GM23338 (cell line): ENCODE measurements around the gene PLPPR3. TPM values are rescaled to one million over a fixed set of nuclear protein-coding genes. Genes with fewer than 3 reads are reported as not detected.

Experiments used
- ATAC-seq: fragments of 200-7000 bp; cut with Tn5 transposase; 3 replicates; pipeline ENCODE4 v1.9.1; 2020
- DNase-seq: peaks from one replicate; pipeline ENCODE4 v3.0.0-alpha.2; 2015; ENCODE audit warnings: low spot score
- H2AFZ ChIP-seq: fragments of 200-600 bp; sonication (generic); 2 replicates; pipeline ENCODE4 v1.8.0; 2016; ENCODE audit warnings: antibody characterized with exemption, mild to moderate bottlenecking, moderate library complexity
- H3F3A ChIP-seq: fragments of 200-600 bp; sonication (generic); replicated peaks from 2 replicates; pipeline ENCODE4 v1.8.0; 2017; ENCODE audit warnings: antibody characterized with exemption, mixed run types, low read depth
- H3K27ac ChIP-seq: fragments of 200-600 bp; sonication (generic); 2 replicates; pipeline ENCODE4 v1.6.1; 2016; ENCODE audit warnings: low read depth
- H3K27me3 ChIP-seq: fragments of 200-600 bp; sonication (generic); 2 replicates; pipeline ENCODE4 v1.8.0; 2016; ENCODE audit warnings: mild to moderate bottlenecking, mixed run types, moderate library complexity; ENCODE audit not compliant: insufficient read depth
- H3K36me3 ChIP-seq: fragments of 200-600 bp; sonication (generic); 2 replicates; pipeline ENCODE4 v1.8.0; 2016; ENCODE audit warnings: mild to moderate bottlenecking; ENCODE audit not compliant: insufficient read depth
- H3K4me1 ChIP-seq: fragments of 200-600 bp; sonication (generic); 2 replicates; pipeline ENCODE4 v1.8.0; 2016; ENCODE audit warnings: mild to moderate bottlenecking, moderate library complexity; ENCODE audit not compliant: insufficient read depth
- H3K4me2 ChIP-seq: fragments of 200-600 bp; sonication (generic); 2 replicates; pipeline ENCODE4 v1.7.1; 2017; ENCODE audit warnings: mixed run types
- H3K4me3 ChIP-seq: fragments of 200-600 bp; sonication (generic); 2 replicates; pipeline ENCODE4 v1.6.1; 2016; ENCODE audit warnings: mixed run types
- H3K79me2 ChIP-seq: fragments of 200-600 bp; sonication (generic); replicated peaks from 2 replicates; pipeline ENCODE4 v1.8.0; 2017; ENCODE audit warnings: mild to moderate bottlenecking; ENCODE audit not compliant: insufficient read depth
- H3K9me2 ChIP-seq: fragments of 200-600 bp; sonication (generic); 2 replicates; pipeline ENCODE4 v1.8.0; 2017; ENCODE audit not compliant: insufficient read depth
- H4K20me1 ChIP-seq: fragments of 200-600 bp; sonication (generic); replicated peaks from 2 replicates; pipeline ENCODE4 v1.8.0; 2017; ENCODE audit warnings: mild to moderate bottlenecking; ENCODE audit not compliant: insufficient read depth
- H3K27ac Mint-ChIP-seq: 2 replicates; pipeline ENCODE4 v1.8.0; 2020; ENCODE audit warnings: inconsistent platforms, mild to moderate bottlenecking, moderate library complexity, mixed read lengths
- H3K27me3 Mint-ChIP-seq: 3 replicates; pipeline ENCODE4 v1.8.0; 2022; ENCODE audit warnings: low read depth, mild to moderate bottlenecking, moderate library complexity, mixed read lengths, inconsistent platforms; ENCODE audit not compliant: insufficient read depth, poor library complexity
- H3K36me3 Mint-ChIP-seq: 3 replicates; pipeline ENCODE4 v1.8.0; 2021; ENCODE audit warnings: low read depth, mild to moderate bottlenecking, inconsistent platforms, moderate library complexity, mixed read lengths
- H3K4me1 Mint-ChIP-seq: 3 replicates; pipeline ENCODE4 v1.8.0; 2020; ENCODE audit warnings: mild to moderate bottlenecking, inconsistent platforms, mixed read lengths
- H3K4me3 Mint-ChIP-seq: 3 replicates; pipeline ENCODE4 v1.8.0; 2021; ENCODE audit warnings: moderate library complexity, mild to moderate bottlenecking, inconsistent platforms, mixed read lengths
- H3K9me3 Mint-ChIP-seq: 3 replicates; pipeline ENCODE4 v1.8.0; 2020; ENCODE audit warnings: moderate library complexity, mild to moderate bottlenecking, inconsistent platforms, mixed read lengths
- CREB1 ChIP-seq: fragments of 250-450 bp; sonication (Bioruptor Pico); IDR thresholded peaks from 2 replicates; pipeline ENCODE4 v1.5.0; 2020; ENCODE audit warnings: low read depth, mild to moderate bottlenecking, moderate library complexity
- EZH2 ChIP-seq: fragments of 200-600 bp; sonication (generic); IDR thresholded peaks from one replicate; pipeline ENCODE4 v1.8.0; 2017; ENCODE audit warnings: antibody characterized with exemption, mild to moderate bottlenecking, low read depth; ENCODE audit not compliant: unreplicated experiment
- EZH2phosphoT487 ChIP-seq: fragments of 200-600 bp; sonication (generic); IDR thresholded peaks from one replicate; pipeline ENCODE4 v1.8.1; 2018; ENCODE audit warnings: antibody characterized with exemption; ENCODE audit not compliant: unreplicated experiment
- JUNB ChIP-seq: IDR thresholded peaks from one replicate; pipeline ENCODE4 v1.6.1; 2016; ENCODE audit warnings: antibody characterized with exemption; ENCODE audit not compliant: unreplicated experiment
- NANOG ChIP-seq: IDR thresholded peaks from 2 replicates; pipeline ENCODE4 v1.6.1; 2016; ENCODE audit warnings: antibody characterized with exemption, borderline replicate concordance
- POLR2AphosphoS5 ChIP-seq: IDR thresholded peaks from 2 replicates; pipeline ENCODE4 v1.6.1; 2016; ENCODE audit warnings: antibody characterized with exemption, low read depth
- STAT1 ChIP-seq: IDR thresholded peaks from one replicate; pipeline ENCODE4 v1.6.1; 2016; ENCODE audit warnings: antibody characterized with exemption; ENCODE audit not compliant: unreplicated experiment
- ZNF331 ChIP-seq: fragments of 250-450 bp; sonication (Bioruptor Pico); IDR thresholded peaks from 2 replicates; pipeline ENCODE4 v1.5.0; 2020; ENCODE audit warnings: low read depth, mild to moderate bottlenecking, moderate library complexity
- polyA plus RNA-seq: library from polyadenylated mRNA; unstranded; fragments of >200 nt; fragmentation: Nextera tagmentation; extraction: Ambion mirVana; gene quantifications from 2 replicates; pipeline ENCODE4 v1.2.1, GENCODE V29; 2016
- total RNA-seq: library from RNA; depleted of rRNA; stranded (reverse); fragments of >200 nt; shearing (Covaris generic); gene quantifications from 2 replicates; pipeline ENCODE4 v1.2.3, GENCODE V29; 2014
- TF ChIP-seq, protein P1 (sequence below), 2 experiments: fragments of 200-600 bp in 1 of 2; sonication (generic) in 1 of 2; conservative IDR thresholded peaks; 2 replicates each; pipeline versions ENCODE4 v1.5.1 to v1.6.1; 2016 to 2017; ENCODE audit warnings: antibody characterized with exemption in 2 of 2, low read depth in 2 of 2, mild to moderate bottlenecking in 2 of 2, moderate library complexity in 1 of 2
- TF ChIP-seq, protein P2 (sequence below): IDR thresholded peaks from 2 replicates; pipeline ENCODE4 v1.6.1; 2016; ENCODE audit warnings: antibody characterized with exemption
- TF ChIP-seq, protein P3 (sequence below): IDR thresholded peaks from one replicate; pipeline ENCODE4 v1.6.1; 2018; ENCODE audit warnings: antibody characterized with exemption; ENCODE audit not compliant: unreplicated experiment

The PLPPR3 gene
- total and polyA plus RNA-seq, 2 experiments from 2014 or later: 14.8 to 81.1 TPM

DNA sequence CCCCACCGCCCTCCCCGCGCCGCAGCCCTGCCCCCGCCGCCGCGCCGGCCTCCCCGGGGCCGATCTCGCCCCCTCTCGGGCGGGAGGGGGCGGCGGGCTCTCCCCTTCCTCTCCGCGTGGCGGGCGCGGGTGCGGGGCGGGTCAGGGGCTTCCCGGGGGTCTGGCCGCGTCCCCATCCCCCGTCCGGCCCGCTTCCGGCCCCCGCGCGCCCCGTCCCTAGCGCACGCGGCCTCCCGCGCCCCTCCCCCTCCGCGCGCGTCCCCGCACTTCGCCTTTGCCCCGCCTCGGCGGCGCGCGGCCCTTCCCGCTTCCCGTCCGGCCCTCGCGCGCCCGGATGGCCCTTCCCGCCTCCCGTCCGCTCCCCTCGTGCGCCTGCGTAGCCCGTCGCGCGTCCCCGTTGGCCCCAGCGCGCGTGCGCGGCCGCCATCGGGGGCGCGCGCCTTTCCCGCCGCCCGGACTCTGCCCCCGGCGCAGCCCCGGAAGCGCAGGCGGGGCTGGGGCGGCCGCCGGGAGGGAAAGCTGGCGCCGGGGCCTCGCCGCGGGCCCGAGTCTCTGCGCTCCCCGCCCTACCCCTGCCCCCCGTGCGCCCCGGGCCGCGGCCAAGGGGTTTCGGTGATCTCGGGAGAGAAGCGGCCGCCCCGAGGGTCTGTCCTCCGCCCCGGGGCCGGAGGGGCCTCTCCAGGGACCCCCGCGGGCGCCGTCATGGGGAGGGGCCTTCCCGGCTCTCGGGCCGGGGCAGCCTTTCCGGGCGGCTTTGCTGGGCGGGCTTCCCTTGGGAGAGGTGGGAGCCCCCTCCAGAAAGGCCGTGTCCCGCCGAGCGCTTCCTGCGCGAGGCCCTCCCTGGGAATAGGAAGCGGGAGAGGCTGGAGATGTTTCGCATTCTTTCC is 24.0 kb downstream of the PLPPR3 start:
- TF ChIP-seq STAT1 (no peak), CREB1 (CRISPR knock-in tag) (peak; percentile 39; the same call in 1 of the 2 replicates)
- H3K27me3 ChIP-seq: no peaks in the 10 kb centered on the region
- no peaks in the 10 kb centered on the region for H3K9me2 ChIP-seq
- Mint-ChIP-seq H3K4me1 (peaks cover 32% of the 10 kb centered on the region), H3K36me3 (peaks cover 43% of the 10 kb centered on the region), H3K27ac (peak overlapping the region; percentile 93), H3K27me3 (peaks cover 15% of the 10 kb centered on the region), H3K4me3 (peak overlapping the region; percentile 94), H3K9me3 (no peaks in the 10 kb centered on the region)
- H3K36me3 ChIP-seq: peaks cover 9% of the 10 kb centered on the region; the same call in 1 of the 2 replicates
- H3K4me2 ChIP-seq: peak overlapping the region; percentile 98
- H3K4me3 ChIP-seq: peak overlapping the region; percentile 98
- peak; percentile 89 for DNase-seq
- H4K20me1 ChIP-seq: peaks cover 40% of the 10 kb centered on the region
- H2AFZ ChIP-seq: no peak overlapping the region
- no peak; the same call in 2 of the 3 replicates for ATAC-seq
- H3F3A ChIP-seq: peaks cover 26% of the 10 kb centered on the region
- peak overlapping the region; percentile 84 for H3K27ac ChIP-seq
- H3K79me2 ChIP-seq: peaks cover 50% of the 10 kb centered on the region
- H3K4me1 ChIP-seq: peaks cover 33% of the 10 kb centered on the region

DNA sequence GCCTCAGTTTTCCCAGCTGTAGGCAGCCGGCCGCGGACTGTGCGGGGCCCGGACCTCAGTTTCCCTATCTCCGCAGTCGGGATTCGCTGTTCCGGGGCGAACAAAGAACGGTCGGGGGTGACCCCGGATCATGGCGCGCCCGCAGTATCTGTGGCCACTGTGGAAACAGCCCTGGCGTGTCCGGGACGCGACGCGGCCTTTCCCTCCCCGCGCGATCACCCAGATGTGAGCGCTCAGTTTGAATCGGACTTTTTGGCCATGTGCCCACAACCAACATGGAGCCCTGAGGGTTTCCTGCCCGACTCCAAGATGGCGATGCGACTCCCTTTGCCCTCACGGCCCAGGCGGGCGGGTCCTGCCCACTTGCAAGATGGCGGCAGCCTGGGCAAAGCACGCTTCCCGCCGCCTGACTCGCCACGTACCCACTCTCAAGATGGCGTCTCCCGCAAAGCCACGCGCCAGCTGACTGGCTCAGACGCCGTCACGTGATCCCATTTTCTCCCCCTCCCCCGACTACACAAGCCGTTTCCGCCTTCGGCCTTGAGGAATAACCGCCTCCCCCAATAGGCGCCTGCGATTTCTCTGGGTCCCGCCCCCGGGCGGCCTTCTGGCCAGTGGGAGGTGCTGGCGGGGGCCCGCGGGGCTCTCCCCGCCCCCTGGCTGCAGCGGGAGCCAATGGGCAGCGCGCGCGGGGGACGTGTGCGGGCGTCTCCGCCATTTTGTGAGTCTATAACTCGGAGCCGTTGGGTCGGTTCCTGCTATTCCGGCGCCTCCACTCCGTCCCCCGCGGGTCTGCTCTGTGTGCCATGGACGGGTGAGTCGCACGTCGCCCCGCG is 24.8 kb downstream of the PLPPR3 start, which contains the start of gene PTBP1:
PTBP1 (plus strand) TSS at position 761 of the 836 bp plus-strand sequence; CDS start at position 807, 46 bp downstream.
- peak; percentile 75 for ATAC-seq
- Histone ChIP-seq H3K4me2 (peak within 1 kb of the TSS; percentile 98), H3F3A (peaks cover 24% of the 10 kb centered on the region; the same call in 1 of the 2 replicates), H3K27me3 (no peaks in the 10 kb centered on the region), H3K9me2 (no peaks in the 10 kb centered on the region), H3K4me3 (peak within 1 kb of the TSS; percentile 98), H2AFZ (no peak within 1 kb of the TSS), H3K79me2 (peaks cover 41% of the 10 kb centered on the region), H3K4me1 (peaks cover 39% of the 10 kb centered on the region), H3K27ac (peak within 1 kb of the TSS; percentile 84), H3K36me3 (peaks cover 9% of the 10 kb centered on the region; the same call in 1 of the 2 replicates), H4K20me1 (peaks cover 34% of the 10 kb centered on the region)
- Mint-ChIP-seq H3K4me1 (peaks cover 31% of the 10 kb centered on the region), H3K4me3 (peak within 1 kb of the TSS; percentile 94), H3K27ac (peak within 1 kb of the TSS; percentile 93), H3K9me3 (no peaks in the 10 kb centered on the region), H3K36me3 (peaks cover 34% of the 10 kb centered on the region), H3K27me3 (peaks cover 15% of the 10 kb centered on the region)
- peak; percentile 100 for DNase-seq
- TF ChIP-seq JUNB (no peak), EZH2 (no peak), POLR2AphosphoS5 (peak; percentile 76), CREB1 (CRISPR knock-in tag) (peak; percentile 78), NANOG (no peak), STAT1 (no peak), ZNF331 (CRISPR knock-in tag) (no peak), EZH2phosphoT487 (no peak)
- TF ChIP-seq, protein P1, sequence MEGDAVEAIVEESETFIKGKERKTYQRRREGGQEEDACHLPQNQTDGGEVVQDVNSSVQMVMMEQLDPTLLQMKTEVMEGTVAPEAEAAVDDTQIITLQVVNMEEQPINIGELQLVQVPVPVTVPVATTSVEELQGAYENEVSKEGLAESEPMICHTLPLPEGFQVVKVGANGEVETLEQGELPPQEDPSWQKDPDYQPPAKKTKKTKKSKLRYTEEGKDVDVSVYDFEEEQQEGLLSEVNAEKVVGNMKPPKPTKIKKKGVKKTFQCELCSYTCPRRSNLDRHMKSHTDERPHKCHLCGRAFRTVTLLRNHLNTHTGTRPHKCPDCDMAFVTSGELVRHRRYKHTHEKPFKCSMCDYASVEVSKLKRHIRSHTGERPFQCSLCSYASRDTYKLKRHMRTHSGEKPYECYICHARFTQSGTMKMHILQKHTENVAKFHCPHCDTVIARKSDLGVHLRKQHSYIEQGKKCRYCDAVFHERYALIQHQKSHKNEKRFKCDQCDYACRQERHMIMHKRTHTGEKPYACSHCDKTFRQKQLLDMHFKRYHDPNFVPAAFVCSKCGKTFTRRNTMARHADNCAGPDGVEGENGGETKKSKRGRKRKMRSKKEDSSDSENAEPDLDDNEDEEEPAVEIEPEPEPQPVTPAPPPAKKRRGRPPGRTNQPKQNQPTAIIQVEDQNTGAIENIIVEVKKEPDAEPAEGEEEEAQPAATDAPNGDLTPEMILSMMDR (conservative IDR thresholded peaks at IDR 0.05; ENCODE audit: low read depth in 2 of 2): no peak
- TF ChIP-seq, protein P2, sequence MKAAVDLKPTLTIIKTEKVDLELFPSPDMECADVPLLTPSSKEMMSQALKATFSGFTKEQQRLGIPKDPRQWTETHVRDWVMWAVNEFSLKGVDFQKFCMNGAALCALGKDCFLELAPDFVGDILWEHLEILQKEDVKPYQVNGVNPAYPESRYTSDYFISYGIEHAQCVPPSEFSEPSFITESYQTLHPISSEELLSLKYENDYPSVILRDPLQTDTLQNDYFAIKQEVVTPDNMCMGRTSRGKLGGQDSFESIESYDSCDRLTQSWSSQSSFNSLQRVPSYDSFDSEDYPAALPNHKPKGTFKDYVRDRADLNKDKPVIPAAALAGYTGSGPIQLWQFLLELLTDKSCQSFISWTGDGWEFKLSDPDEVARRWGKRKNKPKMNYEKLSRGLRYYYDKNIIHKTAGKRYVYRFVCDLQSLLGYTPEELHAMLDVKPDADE: peak; percentile 95
- TF ChIP-seq, protein P3, sequence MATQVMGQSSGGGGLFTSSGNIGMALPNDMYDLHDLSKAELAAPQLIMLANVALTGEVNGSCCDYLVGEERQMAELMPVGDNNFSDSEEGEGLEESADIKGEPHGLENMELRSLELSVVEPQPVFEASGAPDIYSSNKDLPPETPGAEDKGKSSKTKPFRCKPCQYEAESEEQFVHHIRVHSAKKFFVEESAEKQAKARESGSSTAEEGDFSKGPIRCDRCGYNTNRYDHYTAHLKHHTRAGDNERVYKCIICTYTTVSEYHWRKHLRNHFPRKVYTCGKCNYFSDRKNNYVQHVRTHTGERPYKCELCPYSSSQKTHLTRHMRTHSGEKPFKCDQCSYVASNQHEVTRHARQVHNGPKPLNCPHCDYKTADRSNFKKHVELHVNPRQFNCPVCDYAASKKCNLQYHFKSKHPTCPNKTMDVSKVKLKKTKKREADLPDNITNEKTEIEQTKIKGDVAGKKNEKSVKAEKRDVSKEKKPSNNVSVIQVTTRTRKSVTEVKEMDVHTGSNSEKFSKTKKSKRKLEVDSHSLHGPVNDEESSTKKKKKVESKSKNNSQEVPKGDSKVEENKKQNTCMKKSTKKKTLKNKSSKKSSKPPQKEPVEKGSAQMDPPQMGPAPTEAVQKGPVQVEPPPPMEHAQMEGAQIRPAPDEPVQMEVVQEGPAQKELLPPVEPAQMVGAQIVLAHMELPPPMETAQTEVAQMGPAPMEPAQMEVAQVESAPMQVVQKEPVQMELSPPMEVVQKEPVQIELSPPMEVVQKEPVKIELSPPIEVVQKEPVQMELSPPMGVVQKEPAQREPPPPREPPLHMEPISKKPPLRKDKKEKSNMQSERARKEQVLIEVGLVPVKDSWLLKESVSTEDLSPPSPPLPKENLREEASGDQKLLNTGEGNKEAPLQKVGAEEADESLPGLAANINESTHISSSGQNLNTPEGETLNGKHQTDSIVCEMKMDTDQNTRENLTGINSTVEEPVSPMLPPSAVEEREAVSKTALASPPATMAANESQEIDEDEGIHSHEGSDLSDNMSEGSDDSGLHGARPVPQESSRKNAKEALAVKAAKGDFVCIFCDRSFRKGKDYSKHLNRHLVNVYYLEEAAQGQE: no peak
